ENCODE data around the gene CDKL4.

DNA sequence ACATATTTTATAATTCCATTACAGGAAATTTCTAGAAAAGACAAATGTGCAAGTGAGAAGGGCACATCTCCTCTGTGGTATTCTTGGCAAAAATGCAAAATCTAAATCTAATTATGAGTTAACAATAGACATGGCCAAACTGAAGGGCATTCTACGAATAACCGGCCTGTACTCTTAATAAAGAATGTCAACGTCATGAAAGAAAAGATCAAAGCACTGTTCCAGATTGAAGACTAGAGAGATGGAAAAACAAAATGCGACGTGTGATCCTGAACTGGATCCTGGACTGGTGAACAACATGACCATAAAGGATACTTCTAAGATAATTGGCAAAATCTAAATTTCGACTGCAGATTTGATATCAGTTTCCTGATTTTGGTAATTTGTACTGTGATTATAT lies 3.0 kb downstream of the CDKL4 start:
- TF ChIP-seq CTCF (conservative IDR thresholded peaks at IDR 0.05; ENCODE audit: low read depth, low read length), result no peak
- TF ChIP-seq EZH2 (IDR thresholded peaks at IDR 0.05; ENCODE audit: borderline replicate concordance, low read depth, low read length, poor library complexity, severe bottlenecking), result no peak

Data from A673 (cell line).